GM18868 (cell line): ENCODE measurements around the gene DNLZ.
"Not testable (repeated sequence)": the region's sequence is repeated elsewhere in the genome, so short reads cannot be mapped to it uniquely, and the experiment has no call there.

Experiments used
- ATAC-seq: cut with Tn5 transposase; IDR thresholded peaks from one replicate; pipeline ENCODE4 v1.9.1; 2021; ENCODE audit warnings: mild to moderate bottlenecking, moderate library complexity; ENCODE audit not compliant: unreplicated experiment

DNLZ gene

DNA sequence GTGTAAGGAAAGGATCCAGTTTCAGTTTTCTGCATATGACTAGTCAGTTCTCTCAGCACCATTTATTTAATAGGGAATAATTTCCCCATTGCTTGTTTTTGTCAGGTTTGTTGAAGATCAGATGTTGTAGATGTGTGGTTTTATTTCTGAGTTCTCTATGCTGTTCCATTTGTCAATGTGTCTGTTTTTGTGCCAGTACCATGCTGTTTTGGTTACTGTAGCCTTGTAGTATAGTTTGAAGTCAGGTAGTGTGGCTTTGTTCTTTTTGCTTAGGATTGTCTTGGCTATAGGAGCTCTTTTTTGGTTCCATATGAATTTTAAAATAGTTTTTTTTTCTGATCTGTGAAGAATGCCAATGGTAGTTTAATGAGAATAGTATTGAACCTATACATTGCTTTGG lies 42.6 kb downstream of the DNLZ start:
- ATAC-seq, result not testable (repeated sequence)

GRCh38 chr9:136319955-136320354 lies 43.6 kb downstream of the DNLZ start:
- ATAC-seq, result not testable (repeated sequence)

- not testable (repeated sequence) for ATAC-seq
These were observed 44.3 kb downstream of the DNLZ start for GRCh38 chr9:136319244-136319643.

GRCh38 chr9:136318776-136319241 lies 44.7 kb downstream of the DNLZ start:
- ATAC-seq, result no peak

DNA sequence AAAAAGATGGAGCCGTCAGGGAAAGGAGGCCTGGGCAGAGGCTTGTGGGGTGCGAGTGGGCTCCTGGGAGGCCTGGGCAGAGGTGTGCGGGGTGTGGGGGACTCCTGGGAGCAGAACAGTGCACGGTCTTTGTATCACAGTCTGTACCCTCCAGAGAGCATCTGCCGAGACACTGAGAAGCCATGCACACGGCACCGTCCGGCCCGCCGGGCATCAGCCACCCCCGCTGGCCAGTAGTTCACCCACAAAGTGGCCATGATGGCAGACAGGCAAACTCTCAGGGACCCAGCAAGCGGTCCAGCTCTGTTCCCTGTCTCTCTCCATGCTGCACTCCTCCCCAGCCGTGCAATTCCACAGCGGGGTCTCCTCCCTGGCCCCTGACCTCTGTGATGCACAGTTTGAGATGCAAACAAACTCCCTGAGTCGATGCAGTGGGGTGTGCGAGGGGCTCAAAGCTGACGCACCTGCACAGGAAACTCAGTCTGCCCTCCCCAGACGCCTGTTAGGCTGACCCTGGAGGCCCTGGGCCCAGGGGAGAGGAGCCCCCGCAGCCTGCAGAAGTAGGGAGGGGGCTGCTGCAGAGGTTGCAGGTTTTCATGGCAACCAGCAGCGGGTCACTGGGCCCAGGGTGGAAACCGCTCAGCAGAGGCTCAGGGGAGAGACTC lies 45.3 kb downstream of the DNLZ start:
- ATAC-seq, result no peak

- ATAC-seq, result no peak
These were observed 45.8 kb downstream of the DNLZ start for GRCh38 chr9:136317695-136318094.

- ATAC-seq, result no peak
These were observed 46.5 kb downstream of the DNLZ start for GRCh38 chr9:136316896-136317676.

GRCh38 chr9:136316271-136316751 lies 47.2 kb downstream of the DNLZ start:
- ATAC-seq, result no peak

DNA sequence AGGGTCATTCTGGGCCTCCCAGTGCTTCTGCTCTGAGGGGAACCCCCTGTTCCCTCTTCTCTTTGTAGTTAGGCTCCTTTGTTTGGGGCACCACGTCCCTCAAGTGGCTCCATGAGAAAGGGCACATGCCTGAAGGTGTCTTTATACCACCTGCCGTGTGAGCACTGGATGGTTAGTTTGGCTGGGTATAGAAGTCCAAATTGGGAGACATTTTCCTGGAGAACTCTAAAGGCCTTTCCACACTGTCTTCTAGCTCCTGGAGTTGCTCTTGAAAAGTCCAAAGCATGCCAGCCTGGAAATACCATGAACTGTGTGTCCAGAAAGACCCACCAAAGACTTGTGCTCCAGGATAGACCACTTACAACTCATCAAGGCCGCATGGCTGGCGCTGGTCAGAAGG lies 48.6 kb downstream of the DNLZ start:
- no peak for ATAC-seq

DNA sequence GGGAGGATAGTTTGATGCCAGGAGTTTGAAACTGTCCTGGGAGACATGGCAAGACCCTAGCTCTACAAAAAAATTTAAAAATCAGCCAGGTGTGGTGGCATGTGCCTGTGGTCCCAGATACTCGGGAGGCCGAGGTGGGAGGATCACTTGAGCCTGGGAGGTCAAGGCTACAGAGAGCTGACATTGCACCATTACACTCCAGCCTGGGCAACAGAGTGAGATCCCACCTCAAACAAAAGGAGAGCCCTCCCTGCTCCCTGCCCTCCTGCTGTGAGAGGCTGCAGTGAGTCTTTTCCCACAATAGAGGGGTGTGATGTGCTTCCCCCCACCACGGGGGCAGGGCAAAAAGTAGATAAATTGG lies 49.5 kb downstream of the DNLZ start:
- ATAC-seq, result no peak

GRCh38 chr9:136313111-136314055 lies 50.2 kb downstream of the DNLZ start:
- ATAC-seq, result no peak

GRCh38 chr9:136312436-136312835 lies 51.1 kb downstream of the DNLZ start:
- no peak for ATAC-seq

GRCh38 chr9:136312009-136312375 lies 51.6 kb downstream of the DNLZ start:
- no peak for ATAC-seq

GRCh38 chr9:136311051-136312008 lies 52.2 kb downstream of the DNLZ start:
- ATAC-seq, result no peak

- no peak for ATAC-seq
These were observed 53.1 kb downstream of the DNLZ start for GRCh38 chr9:136310273-136311030.

- ATAC-seq, result no peak
These were observed 53.7 kb downstream of the DNLZ start for GRCh38 chr9:136309806-136310220.
